Kidney (tissue), 14 donors: ENCODE measurements around the gene AUTS2. TPM values are rescaled to one million over a fixed set of nuclear protein-coding genes. Genes with fewer than 3 reads are reported as not detected.

ENCODE experiments used
- DNase-seq, 5 donors: peaks; one replicate each; pipeline ENCODE4 v3.0.0-alpha.2; 2013 to 2020
- FAIRE-seq: peaks from 2 replicates; lab custom pipeline; 2012; peaks lifted over from hg19 to GRCh38; lab: Jason Lieb, UNC
- H3K27ac ChIP-seq, 2 donors: one replicate each; pipeline ENCODE4 v1.7.0; 2013; ENCODE audit warnings: low read depth in 2 of 2, low read length in 2 of 2, inconsistent platforms in 1 of 2
- H3K27me3 ChIP-seq: one replicate; pipeline ENCODE4 v1.7.1; 2013; ENCODE audit warnings: low read length, inconsistent platforms; ENCODE audit not compliant: control insufficient read depth, insufficient read depth
- H3K36me3 ChIP-seq, 3 donors: one replicate each; pipeline versions ENCODE4 v1.7.0 to v1.7.1; 2013; ENCODE audit warnings: low read length in 3 of 3, control low read depth in 1 of 3, inconsistent platforms in 1 of 3; ENCODE audit not compliant: insufficient read depth in 3 of 3, control insufficient read depth in 2 of 3
- H3K4me1 ChIP-seq, 3 donors: one replicate each; pipeline versions ENCODE4 v1.7.0 to v1.7.1; 2013; ENCODE audit warnings: low read length in 3 of 3, inconsistent platforms in 1 of 3, low read depth in 1 of 3; ENCODE audit not compliant: control insufficient read depth in 2 of 3, insufficient read depth in 2 of 3
- H3K4me3 ChIP-seq, 3 donors: one replicate each; pipeline versions ENCODE4 v1.7.0 to v1.8.1; 2013; ENCODE audit warnings: low read length in 3 of 3, control low read depth in 1 of 3, inconsistent platforms in 1 of 3
- H3K9ac ChIP-seq, 3 donors: one replicate each; pipeline versions ENCODE4 v1.7.0 to v1.7.1; 2013; ENCODE audit warnings: low read length in 3 of 3, control low read depth in 1 of 3, inconsistent platforms in 1 of 3
- H3K9me3 ChIP-seq, 3 donors: one replicate each; pipeline versions ENCODE4 v1.7.0 to v1.7.1; 2013; ENCODE audit warnings: low read length in 3 of 3, control low read depth in 1 of 3, inconsistent platforms in 1 of 3; ENCODE audit not compliant: control insufficient read depth in 2 of 3, insufficient read depth in 1 of 3
- intact Hi-C: fragments of 100-400 bp; cut with DNase I; formaldehyde crosslinking; loops from one replicate; pipeline ENCODE4 v1.11.1; 2022
- polyA plus RNA-seq: library from polyadenylated mRNA; stranded (reverse); fragments of 350-450 nt; fragmentation: Illumina TruSeq; extraction: RNeasy Lipid Tissue Mini Kit (QIAGEN cat#74804); gene quantifications from one replicate; pipeline ENCODE4 v1.2.3, GENCODE V29; 2014; ENCODE audit warnings: low read depth, low replicate concordance; ENCODE audit not compliant: insufficient read depth
- total RNA-seq: library from RNA; stranded (reverse); fragmentation: NEBNext Ultra II Directional; extraction: Animal tissue kit (Norgen Biotek cat#: 25700); gene quantifications from one replicate; pipeline ENCODE4 v1.2.1, GENCODE V29; 2021
- TF ChIP-seq, protein P1 (sequence below): IDR thresholded peaks from 3 replicates; pipeline ENCODE4 v1.5.1; 2012; ENCODE audit warnings: mild to moderate bottlenecking, moderate library complexity, borderline replicate concordance; ENCODE audit not compliant: insufficient read depth; ENCODE audit errors: extremely low read depth
- donor health status: control.
- donor health status: control.
- donor health status: control.
- donor health status: control.
- donor health status: control.
- donor health status: DM: yes; HTN: yes; CAD: no.
- donor health status: Normal renal cell carcinoma (clear cell type).

The AUTS2 gene
- total and polyA plus RNA-seq, 2 donors from 2014 or later = 5.2 to 33.8 TPM

DNA sequence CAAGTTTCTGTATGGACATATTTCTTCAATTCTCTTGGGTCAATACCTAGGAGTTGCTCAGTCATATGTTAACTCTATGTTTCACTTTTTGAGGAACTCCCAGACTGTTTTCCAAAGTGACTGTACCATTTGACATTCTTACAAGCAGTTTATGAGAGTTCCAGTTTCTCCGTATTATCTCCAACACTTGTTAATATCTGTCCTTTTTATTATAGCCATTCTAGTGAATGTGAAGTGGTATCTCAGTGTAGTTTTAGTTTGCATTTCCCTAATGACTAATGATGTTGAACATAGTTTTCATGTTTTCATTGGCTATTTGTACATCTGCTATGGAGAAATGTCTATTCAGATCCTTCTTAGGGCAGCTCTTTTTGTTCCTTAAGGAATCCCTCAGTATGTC lies 1002.7 kb downstream of the AUTS2 start:
- TF ChIP-seq, protein P1, sequence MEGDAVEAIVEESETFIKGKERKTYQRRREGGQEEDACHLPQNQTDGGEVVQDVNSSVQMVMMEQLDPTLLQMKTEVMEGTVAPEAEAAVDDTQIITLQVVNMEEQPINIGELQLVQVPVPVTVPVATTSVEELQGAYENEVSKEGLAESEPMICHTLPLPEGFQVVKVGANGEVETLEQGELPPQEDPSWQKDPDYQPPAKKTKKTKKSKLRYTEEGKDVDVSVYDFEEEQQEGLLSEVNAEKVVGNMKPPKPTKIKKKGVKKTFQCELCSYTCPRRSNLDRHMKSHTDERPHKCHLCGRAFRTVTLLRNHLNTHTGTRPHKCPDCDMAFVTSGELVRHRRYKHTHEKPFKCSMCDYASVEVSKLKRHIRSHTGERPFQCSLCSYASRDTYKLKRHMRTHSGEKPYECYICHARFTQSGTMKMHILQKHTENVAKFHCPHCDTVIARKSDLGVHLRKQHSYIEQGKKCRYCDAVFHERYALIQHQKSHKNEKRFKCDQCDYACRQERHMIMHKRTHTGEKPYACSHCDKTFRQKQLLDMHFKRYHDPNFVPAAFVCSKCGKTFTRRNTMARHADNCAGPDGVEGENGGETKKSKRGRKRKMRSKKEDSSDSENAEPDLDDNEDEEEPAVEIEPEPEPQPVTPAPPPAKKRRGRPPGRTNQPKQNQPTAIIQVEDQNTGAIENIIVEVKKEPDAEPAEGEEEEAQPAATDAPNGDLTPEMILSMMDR = no peak
- intact Hi-C loops = no loop called here
- Histone ChIP-seq H3K27me3 (no peaks in the 10 kb centered on the region), H3K4me1 (peaks cover 0 to 6% (median 0%) of the 10 kb centered on the region in 3 donors), H3K4me3 (no peak overlapping the region), H3K9me3 (peaks cover 0 to 6% (median 0%) of the 10 kb centered on the region in 3 donors), H3K36me3 (no peaks in the 10 kb centered on the region), H3K27ac (no peak overlapping the region), H3K9ac (no peak overlapping the region)
- DNase-seq (no peak), FAIRE-seq (no peak)

DNA sequence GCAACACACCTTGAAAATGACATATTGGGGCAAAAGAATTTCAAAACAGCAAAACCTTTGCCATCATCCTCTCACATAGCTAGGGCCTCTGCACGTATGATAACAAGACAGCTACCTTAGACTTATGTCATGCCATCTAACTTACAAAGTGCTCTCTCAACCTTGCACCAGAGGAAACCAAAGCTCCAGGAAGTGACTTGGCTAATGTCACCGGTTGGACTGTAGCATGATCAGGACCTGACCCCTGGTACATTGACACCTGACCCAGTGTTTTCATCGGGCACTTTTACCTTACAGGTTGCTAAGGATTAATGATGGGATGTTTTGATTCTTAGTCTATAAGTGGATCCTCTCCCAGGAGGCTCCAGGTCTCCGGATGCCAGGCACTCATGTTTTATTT lies 1003.8 kb downstream of the AUTS2 start:
- peaks cover 0 to 6% (median 0%) of the 10 kb centered on the region in 3 donors for H3K9me3 ChIP-seq
- DNase-seq (no peak), FAIRE-seq (no peak)
- H3K4me1 ChIP-seq = peaks cover 0 to 6% (median 0%) of the 10 kb centered on the region in 3 donors
- H3K36me3 ChIP-seq = no peaks in the 10 kb centered on the region
- TF ChIP-seq, protein P1 = no peak
- no peak overlapping the region for H3K9ac ChIP-seq
- H3K27ac ChIP-seq = no peak overlapping the region
- H3K4me3 ChIP-seq = no peak overlapping the region
- no peaks in the 10 kb centered on the region for H3K27me3 ChIP-seq
- intact Hi-C loops = no loop called here

DNA sequence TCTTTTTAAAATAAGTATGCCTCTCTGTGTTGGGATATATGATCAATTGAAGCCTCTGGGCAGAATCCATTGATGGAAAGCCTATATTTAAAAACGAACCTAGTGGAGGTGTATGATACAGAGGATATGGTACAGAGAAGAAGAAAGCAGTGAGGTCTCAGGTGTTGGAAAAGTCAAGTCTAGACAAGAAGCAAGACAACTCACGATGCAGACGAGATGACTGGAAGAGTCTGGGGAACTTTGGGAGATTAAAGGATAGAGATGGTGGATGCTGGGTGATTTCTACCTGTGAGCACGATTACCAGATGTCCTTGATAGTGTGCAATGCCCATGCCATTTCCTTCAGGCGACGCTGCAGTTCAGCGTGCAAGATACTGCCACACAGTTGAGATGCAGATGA lies 1009.0 kb downstream of the AUTS2 start:
- Histone ChIP-seq H3K9me3 (no peaks in the 10 kb centered on the region), H3K36me3 (no peaks in the 10 kb centered on the region), H3K9ac (no peak overlapping the region), H3K27me3 (no peaks in the 10 kb centered on the region), H3K4me1 (no peaks in the 10 kb centered on the region), H3K27ac (no peak overlapping the region), H3K4me3 (no peak overlapping the region)
- TF ChIP-seq, protein P1 = no peak
- FAIRE-seq (no peak), DNase-seq (no peak)
- intact Hi-C loops = no loop called here

DNA sequence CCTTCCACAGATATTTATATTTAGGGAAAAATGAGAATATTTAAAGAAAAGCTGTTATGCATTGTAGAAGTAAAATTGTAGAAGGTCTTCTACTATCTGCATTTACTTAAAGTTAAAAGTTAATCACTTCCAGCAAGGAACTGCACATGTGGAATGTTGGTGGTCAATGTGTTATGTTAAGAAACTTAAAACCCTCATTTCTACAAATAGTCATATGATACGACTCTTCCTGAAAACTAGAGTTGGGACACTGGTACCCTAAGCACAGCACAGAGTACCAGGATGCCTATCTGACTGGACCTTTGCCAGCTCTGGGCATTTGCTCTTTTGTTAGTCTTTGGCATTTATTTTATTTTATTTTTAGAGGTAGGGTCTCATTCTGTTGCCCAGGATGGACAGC lies 1009.5 kb downstream of the AUTS2 start:
- no peaks in the 10 kb centered on the region for H3K9me3 ChIP-seq
- no peaks in the 10 kb centered on the region for H3K27me3 ChIP-seq
- H3K9ac ChIP-seq = no peak overlapping the region
- TF ChIP-seq, protein P1 = no peak
- FAIRE-seq = no peak
- H3K27ac ChIP-seq = no peak overlapping the region
- H3K36me3 ChIP-seq = no peaks in the 10 kb centered on the region
- H3K4me3 ChIP-seq = no peak overlapping the region
- DNase-seq = no peak
- intact Hi-C loops = no loop called here
- H3K4me1 ChIP-seq = no peaks in the 10 kb centered on the region
